ENCODE data around the gene COX7B2. TPM values are rescaled to one million over a fixed set of nuclear protein-coding genes. Genes with fewer than 3 reads are reported as not detected.

COX7B2 gene
- total RNA-seq, 1 experiment from 2014 or later: not detected

DNA sequence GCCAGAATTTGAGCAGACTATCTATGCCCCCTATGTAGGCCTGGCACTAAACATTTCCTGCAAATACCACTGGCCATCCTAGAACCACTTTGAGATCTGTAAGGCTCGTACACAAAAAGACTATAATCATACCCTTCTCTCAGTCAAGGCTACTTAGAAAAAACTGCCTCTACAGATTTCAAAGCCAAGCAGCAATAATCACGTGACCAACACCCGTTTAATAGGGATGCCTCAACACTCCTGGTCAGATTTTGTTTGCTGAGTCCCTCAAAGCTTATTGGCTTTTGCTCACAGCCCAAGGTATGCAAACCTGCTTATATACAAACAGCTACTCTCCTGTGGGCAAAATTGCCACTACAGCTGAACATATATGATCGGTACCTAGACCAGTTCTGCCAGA, 897 bp downstream of the COX7B2 start:
- Mint-ChIP-seq H3K27me3 (ENCODE audit: unreplicated experiment) (no peaks in the 10 kb centered on the region), H3K4me1 (ENCODE audit: low read depth, unreplicated experiment) (no peaks in the 10 kb centered on the region), H3K36me3 (ENCODE audit: insufficient read depth, unreplicated experiment) (no peaks in the 10 kb centered on the region), H3K27ac (ENCODE audit: unreplicated experiment) (no peak overlapping the region), H3K4me3 (ENCODE audit: low read depth, unreplicated experiment) (no peak overlapping the region), H3K9me3 (ENCODE audit: low read depth, unreplicated experiment) (peaks cover 3% of the 10 kb centered on the region)
- intact Hi-C loops (cut with micrococcal nuclease; ENCODE audit: unreplicated experiment): no loop called here
- CTCF ChIA-PET: no interaction called here
- no peak for TF ChIP-seq CTCF (IDR thresholded peaks at IDR 0.05; ENCODE audit: unreplicated experiment)
- no peak for DNase-seq
- no TSS peak for BruUV-seq (replicated peaks)

GRCh38 chr4:46900082-46900481, 9.0 kb downstream of the COX7B2 start:
- Mint-ChIP-seq H3K27me3 (ENCODE audit: unreplicated experiment) (no peaks in the 10 kb centered on the region), H3K27ac (ENCODE audit: unreplicated experiment) (no peak overlapping the region), H3K36me3 (ENCODE audit: insufficient read depth, unreplicated experiment) (no peaks in the 10 kb centered on the region), H3K9me3 (ENCODE audit: low read depth, unreplicated experiment) (no peaks in the 10 kb centered on the region), H3K4me3 (ENCODE audit: low read depth, unreplicated experiment) (no peak overlapping the region), H3K4me1 (ENCODE audit: low read depth, unreplicated experiment) (no peaks in the 10 kb centered on the region)
- no TSS peak for BruUV-seq (replicated peaks)
- intact Hi-C loops (cut with micrococcal nuclease; ENCODE audit: unreplicated experiment): no loop called here
- CTCF ChIA-PET: no interaction called here
- DNase-seq: no peak
- no peak for TF ChIP-seq CTCF (IDR thresholded peaks at IDR 0.05; ENCODE audit: unreplicated experiment)

GRCh38 chr4:46894826-46895225, 14.2 kb downstream of the COX7B2 start:
- no peak for DNase-seq
- BruUV-seq (replicated peaks): no TSS peak
- Mint-ChIP-seq H3K4me3 (ENCODE audit: low read depth, unreplicated experiment) (no peak overlapping the region), H3K4me1 (ENCODE audit: low read depth, unreplicated experiment) (no peaks in the 10 kb centered on the region), H3K27me3 (ENCODE audit: unreplicated experiment) (no peaks in the 10 kb centered on the region), H3K9me3 (ENCODE audit: low read depth, unreplicated experiment) (no peaks in the 10 kb centered on the region), H3K27ac (ENCODE audit: unreplicated experiment) (no peak overlapping the region), H3K36me3 (ENCODE audit: insufficient read depth, unreplicated experiment) (no peaks in the 10 kb centered on the region)
- CTCF ChIA-PET: no interaction called here
- intact Hi-C loops (cut with micrococcal nuclease; ENCODE audit: unreplicated experiment): no loop called here
- no peak for TF ChIP-seq CTCF (IDR thresholded peaks at IDR 0.05; ENCODE audit: unreplicated experiment)

- Mint-ChIP-seq H3K27ac (ENCODE audit: unreplicated experiment) (no peak overlapping the region), H3K4me3 (ENCODE audit: low read depth, unreplicated experiment) (no peak overlapping the region), H3K9me3 (ENCODE audit: low read depth, unreplicated experiment) (no peaks in the 10 kb centered on the region), H3K27me3 (ENCODE audit: unreplicated experiment) (no peaks in the 10 kb centered on the region), H3K4me1 (ENCODE audit: low read depth, unreplicated experiment) (no peaks in the 10 kb centered on the region), H3K36me3 (ENCODE audit: insufficient read depth, unreplicated experiment) (no peaks in the 10 kb centered on the region)
- TF ChIP-seq CTCF (IDR thresholded peaks at IDR 0.05; ENCODE audit: unreplicated experiment): no peak
- no TSS peak for BruUV-seq (replicated peaks)
- CTCF ChIA-PET: no interaction called here
- DNase-seq: no peak
- intact Hi-C loops (cut with micrococcal nuclease; ENCODE audit: unreplicated experiment): no loop called here
Observed at GRCh38 chr4:46890056-46890455, 19.0 kb downstream of the COX7B2 start.
